ENCODE results near the gene ZNF407.

GRCh38 chr18:74662622-74663021 is 65.0 kb downstream of the ZNF407 start:
- TF ChIP-seq CTCF (IDR thresholded peaks at IDR 0.05; ENCODE audit: low read depth, low read length, poor library complexity, severe bottlenecking) (no peak), EZH2phosphoT487 (IDR thresholded peaks at IDR 0.05; ENCODE audit: borderline replicate concordance, low read length) (no peak)
